GM18498 (cell line): Measurements from ENCODE around the gene E2F4.
A peak's percentile ranks its signal among the peaks of the same experiment; 100 is the strongest.

Experiments used
- ATAC-seq: cut with Tn5 transposase; IDR thresholded peaks from one replicate; pipeline ENCODE4 v1.9.1; 2021; ENCODE audit warnings: mild to moderate bottlenecking, moderate library complexity; ENCODE audit not compliant: unreplicated experiment

E2F4 gene, protein sequence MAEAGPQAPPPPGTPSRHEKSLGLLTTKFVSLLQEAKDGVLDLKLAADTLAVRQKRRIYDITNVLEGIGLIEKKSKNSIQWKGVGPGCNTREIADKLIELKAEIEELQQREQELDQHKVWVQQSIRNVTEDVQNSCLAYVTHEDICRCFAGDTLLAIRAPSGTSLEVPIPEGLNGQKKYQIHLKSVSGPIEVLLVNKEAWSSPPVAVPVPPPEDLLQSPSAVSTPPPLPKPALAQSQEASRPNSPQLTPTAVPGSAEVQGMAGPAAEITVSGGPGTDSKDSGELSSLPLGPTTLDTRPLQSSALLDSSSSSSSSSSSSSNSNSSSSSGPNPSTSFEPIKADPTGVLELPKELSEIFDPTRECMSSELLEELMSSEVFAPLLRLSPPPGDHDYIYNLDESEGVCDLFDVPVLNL

DNA sequence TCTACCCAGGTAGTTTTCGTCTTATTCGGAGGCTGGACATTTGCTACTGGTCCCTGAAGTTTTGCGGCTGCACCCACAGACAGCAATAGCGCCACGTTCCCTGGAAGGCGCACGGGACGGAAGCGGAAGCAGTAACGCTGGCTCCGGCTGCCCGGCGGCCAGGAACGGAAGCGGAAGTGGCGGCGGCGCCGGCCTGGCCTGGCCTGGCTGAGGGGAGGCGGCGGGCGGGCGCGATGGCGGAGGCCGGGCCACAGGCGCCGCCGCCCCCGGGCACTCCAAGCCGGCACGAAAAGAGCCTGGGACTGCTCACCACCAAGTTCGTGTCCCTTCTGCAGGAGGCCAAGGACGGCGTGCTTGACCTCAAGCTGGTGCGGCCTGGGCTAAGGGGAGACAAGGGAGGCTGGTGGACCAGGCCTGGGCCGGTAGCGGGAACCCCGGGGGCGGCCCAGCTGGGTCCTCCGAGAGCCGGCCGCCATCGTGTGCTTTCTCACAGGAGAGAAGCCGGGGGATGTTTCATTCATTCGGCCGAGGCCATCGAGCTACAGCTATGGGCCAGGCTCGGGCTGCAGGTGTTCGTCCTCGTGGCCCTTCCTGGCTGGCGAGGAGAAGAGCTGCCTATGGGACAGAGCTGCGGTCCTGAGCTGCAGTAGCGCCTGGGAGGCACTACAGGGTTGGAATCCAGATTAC lies at the start of gene E2F4:
E2F4 (plus strand) TSS at position 161 of the 687 bp plus-strand sequence; CDS start at position 234, 73 bp downstream.
- peak; percentile 89 for ATAC-seq

DNA sequence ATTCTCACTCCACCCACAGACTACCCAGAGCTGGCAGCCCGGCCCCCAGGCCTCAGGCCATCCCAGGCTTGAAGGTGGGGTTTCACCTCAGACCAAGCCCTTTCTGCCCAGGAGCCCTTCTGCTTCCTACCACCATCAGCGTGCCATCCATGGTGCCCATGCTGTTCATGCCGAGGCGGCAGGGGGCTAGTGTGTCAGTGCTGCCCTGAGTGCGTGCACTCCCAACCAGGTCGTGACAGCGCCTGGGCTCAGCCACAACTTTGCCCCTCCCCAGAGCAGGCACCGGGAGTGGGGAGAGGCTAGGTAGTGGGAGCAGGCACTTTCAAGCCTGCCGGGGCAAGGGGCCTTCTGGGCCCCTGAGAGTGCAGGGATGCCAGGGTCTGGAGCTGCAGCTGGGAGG lies 49.6 kb upstream of the E2F4 start:
- no peak for ATAC-seq

GRCh38 chr16:67144943-67145342 lies 47.0 kb upstream of the E2F4 start:
- no peak for ATAC-seq

- no peak for ATAC-seq
These were observed 46.2 kb upstream of the E2F4 start for GRCh38 chr16:67145746-67146145.

DNA sequence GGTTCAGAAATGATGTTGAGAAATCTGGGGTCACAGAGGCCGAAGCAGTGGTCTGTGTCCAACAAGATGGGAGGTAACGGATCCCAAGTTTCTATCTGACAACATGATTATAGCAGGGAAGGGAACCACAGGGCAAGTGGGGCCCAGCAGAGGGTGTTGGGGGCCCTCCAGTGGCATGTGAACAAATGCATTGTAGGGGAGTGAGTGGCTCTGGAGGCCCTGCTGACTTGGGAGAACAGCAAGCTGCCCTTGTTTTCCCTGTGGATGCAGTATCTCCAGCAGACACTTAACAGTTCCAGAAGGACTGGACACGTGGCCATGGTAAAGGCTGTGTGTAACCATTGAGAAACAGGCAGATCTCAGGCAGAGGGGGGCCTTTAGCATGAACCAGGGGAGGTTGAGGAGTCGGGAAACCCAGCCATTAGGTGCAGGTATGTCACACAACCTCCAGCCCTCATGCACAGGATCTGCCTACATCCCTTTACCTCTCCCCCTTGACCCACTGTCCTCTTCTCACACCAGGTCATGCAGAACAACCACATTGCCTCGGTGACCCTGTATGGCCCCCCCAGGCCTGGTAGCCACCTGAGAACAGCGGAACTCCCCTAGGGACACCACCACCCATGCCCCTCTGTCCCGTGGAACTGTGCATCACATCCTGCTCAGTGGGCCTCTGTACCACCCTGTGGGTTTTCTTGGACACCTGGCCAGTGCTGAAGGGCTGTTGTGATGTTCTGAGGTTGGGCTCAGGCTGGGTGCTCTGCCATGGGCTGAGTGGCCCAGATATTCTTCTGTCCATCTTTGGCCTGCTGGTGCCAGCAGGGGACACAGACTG lies 45.2 kb upstream of the E2F4 start:
- no peak for ATAC-seq

DNA sequence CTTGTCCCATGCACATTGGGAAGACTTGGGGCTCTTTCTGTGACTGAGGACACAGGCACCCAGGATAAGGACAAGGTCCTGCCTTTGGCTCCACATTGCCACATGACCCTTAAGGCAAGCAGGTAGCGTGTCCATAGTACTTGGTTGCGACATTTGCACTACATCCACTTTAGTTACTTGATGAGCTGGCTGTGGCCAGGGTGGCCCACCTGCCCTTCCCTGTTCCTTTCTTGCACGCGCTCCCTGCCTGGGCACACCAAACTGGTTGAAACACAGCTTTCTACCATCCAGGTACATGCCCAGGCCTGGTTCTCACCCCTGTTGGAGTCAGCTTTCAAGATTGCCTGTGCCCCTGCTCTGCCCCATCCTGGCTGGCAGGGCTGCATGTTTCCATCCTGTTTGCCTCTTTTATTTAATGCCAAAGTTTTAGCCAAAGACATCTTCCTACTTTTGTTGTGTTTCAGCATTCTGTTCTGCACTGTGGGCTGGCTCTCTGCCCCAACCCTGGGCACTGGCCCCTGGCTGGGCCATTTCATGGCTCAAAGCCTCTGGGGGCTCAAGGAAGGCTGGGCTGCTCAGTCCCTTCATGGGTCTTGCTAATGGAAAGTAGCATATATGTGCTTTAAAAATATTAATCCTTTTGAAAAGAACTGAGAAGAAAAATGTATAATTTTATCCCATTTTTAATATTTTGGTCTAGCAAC lies 44.4 kb upstream of the E2F4 start:
- ATAC-seq, result no peak

DNA sequence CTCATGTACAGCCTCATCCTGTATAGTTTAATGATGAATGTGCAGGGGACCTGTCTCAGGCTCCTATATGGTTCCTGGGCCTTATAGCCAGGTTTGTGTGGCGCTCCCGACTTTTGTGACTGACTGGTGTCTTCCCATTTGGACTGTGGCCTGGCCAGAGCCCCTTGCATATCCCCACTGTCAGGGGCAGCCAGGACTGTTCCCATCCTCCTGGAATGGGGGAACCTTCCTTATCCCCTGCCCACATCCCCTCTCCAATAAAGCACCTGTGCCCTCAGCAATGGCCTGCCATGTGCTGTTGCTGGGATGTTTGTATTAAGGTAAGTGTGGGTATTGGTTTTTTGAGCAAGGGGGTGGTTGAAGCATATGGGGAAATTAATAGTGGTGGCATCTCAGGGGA lies 43.7 kb upstream of the E2F4 start:
- ATAC-seq, result no peak

DNA sequence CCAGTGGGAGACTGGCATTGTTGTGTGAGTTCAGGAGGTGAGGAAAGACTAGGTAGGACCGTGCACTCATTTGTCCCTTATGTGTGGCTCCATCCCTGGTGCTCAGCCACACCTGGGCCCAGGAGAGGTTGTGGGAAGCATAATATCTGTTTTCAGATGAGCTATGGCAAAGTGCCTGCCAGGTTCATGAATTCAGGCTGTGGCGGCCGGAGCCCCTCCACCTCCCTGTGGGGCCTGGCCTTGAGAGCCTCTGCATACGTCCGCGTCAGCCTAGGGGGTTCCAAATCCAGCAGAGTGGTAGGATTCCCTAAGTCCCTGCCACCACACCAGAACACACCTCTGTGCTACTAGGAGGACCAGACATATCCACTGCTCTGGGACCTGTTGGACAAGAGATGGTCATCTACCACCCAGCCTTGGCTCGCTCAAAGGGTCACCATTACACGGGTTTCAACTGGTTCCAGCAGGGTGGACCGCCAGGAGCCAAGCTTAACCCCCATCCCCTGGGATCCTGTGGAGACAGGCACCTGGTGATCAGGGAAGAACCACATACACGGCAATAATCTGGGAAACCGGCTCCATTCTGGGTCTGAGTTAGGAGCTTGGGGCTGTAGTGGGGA lies 43.2 kb upstream of the E2F4 start:
- ATAC-seq, result no peak

DNA sequence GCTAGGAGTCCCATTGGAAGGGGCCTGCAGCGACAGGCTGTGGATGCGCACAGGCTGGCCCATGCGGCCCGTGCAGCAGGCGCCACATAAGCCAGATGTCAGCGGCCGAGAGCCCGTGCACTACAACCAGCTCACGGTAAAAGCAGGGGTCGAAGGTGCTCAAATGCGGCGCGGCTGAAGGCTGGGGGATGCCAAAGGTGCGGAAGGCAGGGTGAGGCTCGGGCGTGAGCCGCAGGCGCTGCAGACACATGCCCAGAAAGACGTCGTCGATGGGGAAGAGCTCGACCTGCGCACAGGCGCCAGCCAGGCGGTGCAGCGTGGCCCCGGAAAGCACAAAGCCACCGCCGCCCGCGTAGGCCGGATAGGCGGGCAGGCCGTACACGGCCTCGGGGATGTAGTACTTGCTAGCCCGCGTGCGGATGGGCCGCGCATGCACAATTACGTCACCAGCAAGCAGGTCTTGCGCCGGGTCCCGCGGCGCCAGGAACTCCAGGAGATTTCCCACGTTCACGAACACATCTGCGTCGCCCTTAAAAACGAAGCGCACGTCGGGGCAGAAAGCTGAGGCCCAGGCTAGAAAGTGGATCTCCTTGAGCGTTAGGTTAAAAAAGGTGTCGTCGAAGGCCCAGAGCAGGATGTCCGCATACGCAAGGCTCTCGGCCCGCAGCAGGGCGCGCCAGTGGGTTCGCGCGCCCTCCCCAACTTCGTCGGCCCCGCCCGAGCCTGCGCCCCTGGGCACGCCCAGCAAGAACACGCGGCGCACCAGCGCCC lies 42.5 kb upstream of the E2F4 start:
- ATAC-seq, result no peak

- peak; percentile 33 for ATAC-seq
These were observed 41.7 kb upstream of the E2F4 start for GRCh38 chr16:67150047-67150832.

DNA sequence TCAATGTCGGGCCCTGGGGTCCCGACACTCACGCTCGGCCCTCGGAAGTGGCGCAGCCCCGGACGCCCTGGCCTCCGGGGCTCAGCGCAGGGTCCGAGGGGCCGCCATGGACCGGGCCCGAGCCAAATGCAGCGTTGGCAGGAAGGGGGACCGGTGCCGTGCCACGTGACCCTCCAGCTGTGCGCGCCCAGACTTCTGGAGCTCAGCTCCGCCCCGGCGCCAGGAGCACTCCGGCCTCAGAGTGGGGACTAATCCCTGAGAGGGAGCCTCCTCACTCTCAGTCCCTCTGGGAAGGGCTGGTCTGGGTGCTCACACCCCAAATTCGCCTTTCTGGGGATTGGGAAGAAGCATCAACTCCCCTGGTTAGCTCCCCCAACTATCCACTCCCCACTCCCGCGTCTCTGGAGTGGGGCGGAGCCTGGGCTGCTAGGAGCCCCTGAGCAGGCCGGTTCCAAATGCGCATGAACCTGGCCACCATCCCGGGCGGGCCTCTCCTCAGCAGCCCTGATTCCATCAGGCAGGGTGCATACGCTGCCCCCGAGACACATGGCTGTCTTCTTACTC lies 41.0 kb upstream of the E2F4 start, which contains the start of gene B3GNT9:
B3GNT9 (minus strand) TSS at position 166 of the 564 bp plus-strand sequence. CDS start 513 bp downstream, outside the sequence.
- ATAC-seq, result peak; percentile 53

DNA sequence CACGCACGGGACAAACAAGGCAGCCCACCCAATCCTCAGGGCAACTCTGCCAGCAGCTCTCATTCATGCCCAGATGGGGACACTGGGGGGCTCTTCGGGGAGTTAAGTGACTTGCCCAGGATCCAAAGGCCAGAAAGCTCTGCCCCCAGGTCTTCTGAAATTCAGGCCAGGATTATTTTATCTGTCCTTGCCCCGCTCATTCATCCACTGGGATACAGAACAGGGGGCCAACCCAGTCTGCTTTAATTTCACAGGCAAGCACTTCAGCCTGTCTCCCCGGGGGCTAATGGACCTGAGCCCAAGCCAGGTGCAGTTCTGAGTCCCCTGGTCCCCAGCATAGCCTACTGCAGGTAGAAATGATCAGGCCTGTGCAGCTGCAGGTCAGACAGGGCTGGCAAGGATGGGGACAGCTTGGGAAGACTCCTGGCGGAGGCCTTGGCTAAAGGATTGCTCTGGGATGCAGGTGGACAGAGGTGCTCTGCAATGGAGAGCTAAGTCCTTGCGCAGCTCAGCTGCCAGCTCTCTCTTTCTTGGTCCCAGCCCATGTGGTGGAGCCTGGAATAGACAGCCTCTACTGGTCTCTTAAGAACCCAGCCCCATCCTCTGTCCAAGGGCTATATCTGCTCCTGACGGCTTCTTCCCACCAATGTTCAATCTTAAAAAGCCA lies 40.4 kb upstream of the E2F4 start:
- ATAC-seq, result no peak

- ATAC-seq, result no peak
These were observed 37.2 kb upstream of the E2F4 start for GRCh38 chr16:67154578-67155294.

GRCh38 chr16:67155295-67156142 lies 36.4 kb upstream of the E2F4 start:
- ATAC-seq, result no peak

DNA sequence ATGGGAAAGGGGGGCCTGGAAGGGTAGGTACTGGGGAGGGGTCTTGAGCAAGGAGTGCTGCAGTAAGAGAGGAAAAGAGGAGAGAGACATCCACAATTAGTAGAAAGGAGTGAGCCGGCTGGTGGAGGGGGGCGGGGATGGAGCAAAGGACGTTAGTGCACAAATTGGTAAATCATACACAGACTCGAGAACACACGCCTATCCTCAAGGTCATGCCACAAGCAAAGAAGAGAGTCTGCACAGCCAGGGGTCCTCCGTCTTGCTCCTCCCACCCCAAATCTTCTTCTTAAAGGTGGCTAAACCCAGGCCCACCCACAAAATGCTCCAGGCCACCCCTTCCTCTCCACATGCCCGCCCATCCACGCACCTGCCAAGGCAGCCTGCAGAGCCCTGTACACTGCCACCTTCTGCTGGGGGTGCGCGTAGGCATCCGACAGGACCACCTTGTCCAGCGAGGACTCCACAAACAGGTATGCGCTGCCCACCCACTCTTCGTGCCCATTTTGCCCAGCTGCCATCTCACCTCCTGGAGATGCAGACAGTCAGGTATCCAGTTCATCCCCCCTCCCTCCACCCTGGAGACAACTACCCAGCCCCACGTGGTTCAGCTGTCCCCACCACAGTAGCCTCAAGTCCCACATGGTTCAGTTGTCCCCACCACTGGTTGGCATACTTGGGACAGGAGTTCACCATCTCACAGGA lies 35.7 kb upstream of the E2F4 start:
- ATAC-seq, result no peak
